Adipocyte (in vitro differentiated cells): Measurements from ENCODE around the gene MRRF.

Experiments used
- DNase-seq: peaks from one replicate; pipeline ENCODE4 v3.0.0-alpha.2; 2015; ENCODE audit warnings: low read depth
- H3K27me3 ChIP-seq: replicated peaks from 2 replicates; pipeline ENCODE4 v1.7.0; 2013; ENCODE audit warnings: mild to moderate bottlenecking, low read length, moderate library complexity; ENCODE audit not compliant: control insufficient read depth, insufficient read depth
- H3K36me3 ChIP-seq: 2 replicates; pipeline ENCODE4 v1.7.0; 2013; ENCODE audit warnings: low read length, mild to moderate bottlenecking, moderate library complexity; ENCODE audit not compliant: control insufficient read depth, insufficient read depth, severe bottlenecking
- H3K4me1 ChIP-seq: 2 replicates; pipeline ENCODE4 v1.7.0; 2013; ENCODE audit warnings: mild to moderate bottlenecking, low read length, moderate library complexity; ENCODE audit not compliant: control insufficient read depth, insufficient read depth
- H3K4me3 ChIP-seq: 2 replicates; pipeline ENCODE4 v1.7.0; 2013; ENCODE audit warnings: mild to moderate bottlenecking, low read length, moderate library complexity
- H3K9ac ChIP-seq: 2 replicates; pipeline ENCODE4 v1.7.0; 2013; ENCODE audit warnings: mild to moderate bottlenecking, low read length, moderate library complexity
- H3K9me3 ChIP-seq: 2 replicates; pipeline ENCODE4 v1.7.0; 2013; ENCODE audit warnings: mild to moderate bottlenecking, low read length, moderate library complexity; ENCODE audit not compliant: control insufficient read depth

Gene MRRF

DNA sequence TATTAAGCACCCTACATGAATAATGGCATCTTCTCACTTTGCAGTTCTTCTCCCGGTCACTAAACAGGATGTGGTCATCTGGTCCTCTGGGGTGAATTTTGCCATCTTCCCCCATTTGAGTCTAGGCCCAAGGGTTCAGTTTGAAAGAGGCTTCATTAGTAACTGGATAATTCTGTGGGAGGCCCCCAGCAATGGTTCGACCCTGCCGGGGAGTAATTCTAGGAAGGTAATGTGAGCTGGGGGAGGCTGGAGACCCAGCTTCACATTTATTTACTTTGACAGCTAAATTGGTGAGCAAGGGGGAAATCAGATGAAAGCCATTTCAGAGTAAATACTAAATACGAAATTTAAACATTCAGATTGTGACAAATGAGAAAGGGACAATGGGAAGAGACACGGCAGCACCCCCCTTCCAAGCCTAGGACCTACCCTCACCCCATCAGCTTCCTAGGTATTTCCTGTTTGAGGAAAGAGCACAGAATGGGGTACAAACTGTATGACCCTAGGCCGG lies 31.8 kb upstream of the MRRF start:
- Histone ChIP-seq H3K9ac (no peak overlapping the region), H3K27me3 (peaks cover 34% of the 10 kb centered on the region), H3K4me3 (no peak overlapping the region), H3K4me1 (no peaks in the 10 kb centered on the region), H3K36me3 (no peaks in the 10 kb centered on the region), H3K9me3 (no peaks in the 10 kb centered on the region)
- no peak for DNase-seq

- H3K27me3 ChIP-seq: peaks cover 31% of the 10 kb centered on the region
Observed at GRCh38 chr9:122234022-122234748, 30.5 kb upstream of the MRRF start.

GRCh38 chr9:122236681-122237080 lies 28.0 kb upstream of the MRRF start:
- DNase-seq: no peak
- no peaks in the 10 kb centered on the region for H3K9me3 ChIP-seq
- H3K27me3 ChIP-seq: peaks cover 6% of the 10 kb centered on the region
- peaks cover 30% of the 10 kb centered on the region for H3K36me3 ChIP-seq
- no peaks in the 10 kb centered on the region for H3K4me1 ChIP-seq
- H3K4me3 ChIP-seq: no peak overlapping the region
- H3K9ac ChIP-seq: no peak overlapping the region

More at GRCh38 chr9:122234022-122234748, 30.5 kb upstream of the MRRF start:
- Histone ChIP-seq H3K9me3 (no peaks in the 10 kb centered on the region), H3K4me3 (no peak overlapping the region), H3K4me1 (no peaks in the 10 kb centered on the region), H3K9ac (no peak overlapping the region), H3K36me3 (peaks cover 7% of the 10 kb centered on the region)
- DNase-seq: no peak

DNA sequence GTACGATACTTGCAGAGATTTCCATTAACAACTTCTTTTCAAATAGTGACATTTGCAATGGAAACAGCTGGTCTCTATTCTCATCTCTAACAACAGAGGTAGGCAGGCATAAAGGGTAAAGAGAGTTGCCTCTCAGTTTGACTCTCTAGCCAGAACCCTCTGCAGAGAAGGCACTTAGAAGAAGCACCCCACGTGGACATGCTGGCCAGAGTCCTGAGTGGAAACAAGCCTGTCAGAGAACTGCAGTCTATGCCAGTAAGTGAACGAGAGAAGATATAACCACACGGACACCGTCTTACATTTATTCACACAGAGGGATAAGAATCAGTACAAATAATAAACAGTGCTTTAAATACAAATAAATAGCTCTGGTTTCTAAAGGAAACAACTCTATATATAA lies 25.0 kb upstream of the MRRF start:
- no peak for DNase-seq
- peaks cover 60% of the 10 kb centered on the region for H3K36me3 ChIP-seq
- no peaks in the 10 kb centered on the region for H3K4me1 ChIP-seq
- H3K27me3 ChIP-seq: no peaks in the 10 kb centered on the region
- H3K9ac ChIP-seq: no peak overlapping the region
- no peak overlapping the region for H3K4me3 ChIP-seq
- H3K9me3 ChIP-seq: no peaks in the 10 kb centered on the region

- Histone ChIP-seq H3K9ac (no peak overlapping the region), H3K4me3 (no peak overlapping the region), H3K27me3 (no peaks in the 10 kb centered on the region), H3K9me3 (no peaks in the 10 kb centered on the region), H3K4me1 (no peaks in the 10 kb centered on the region), H3K36me3 (peaks cover 94% of the 10 kb centered on the region)
- DNase-seq: no peak
Observed at GRCh38 chr9:122244349-122244748, 20.3 kb upstream of the MRRF start.

GRCh38 chr9:122246666-122247065 lies 18.0 kb upstream of the MRRF start:
- no peak for DNase-seq
- Histone ChIP-seq H3K36me3 (peaks cover 94% of the 10 kb centered on the region), H3K4me1 (no peaks in the 10 kb centered on the region), H3K9ac (no peak overlapping the region), H3K4me3 (no peak overlapping the region), H3K9me3 (no peaks in the 10 kb centered on the region), H3K27me3 (no peaks in the 10 kb centered on the region)

DNA sequence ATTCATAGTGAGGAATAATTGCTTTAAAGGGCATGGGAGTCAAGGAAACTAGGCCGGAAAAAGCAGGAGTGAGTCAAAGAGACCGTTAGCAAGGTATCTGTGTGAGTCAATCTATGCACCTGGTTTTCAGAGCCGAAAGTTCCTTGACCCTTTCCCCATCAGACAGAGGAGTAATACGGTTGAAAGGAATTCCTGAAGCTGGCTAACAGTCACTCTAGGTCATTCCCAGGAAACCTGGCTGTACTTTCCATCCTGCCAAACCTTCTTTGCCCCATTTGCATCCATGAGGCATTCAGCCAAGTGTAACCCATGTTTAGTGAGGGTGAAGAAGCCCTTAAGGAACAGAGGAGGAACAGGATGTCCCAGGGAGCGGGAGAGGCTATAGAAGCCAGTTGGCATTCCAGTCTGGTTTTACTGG lies 16.2 kb upstream of the MRRF start:
- Histone ChIP-seq H3K9ac (no peak overlapping the region), H3K27me3 (no peaks in the 10 kb centered on the region), H3K4me3 (no peak overlapping the region), H3K9me3 (no peaks in the 10 kb centered on the region), H3K4me1 (no peaks in the 10 kb centered on the region), H3K36me3 (peaks cover 90% of the 10 kb centered on the region)
- no peak for DNase-seq

DNA sequence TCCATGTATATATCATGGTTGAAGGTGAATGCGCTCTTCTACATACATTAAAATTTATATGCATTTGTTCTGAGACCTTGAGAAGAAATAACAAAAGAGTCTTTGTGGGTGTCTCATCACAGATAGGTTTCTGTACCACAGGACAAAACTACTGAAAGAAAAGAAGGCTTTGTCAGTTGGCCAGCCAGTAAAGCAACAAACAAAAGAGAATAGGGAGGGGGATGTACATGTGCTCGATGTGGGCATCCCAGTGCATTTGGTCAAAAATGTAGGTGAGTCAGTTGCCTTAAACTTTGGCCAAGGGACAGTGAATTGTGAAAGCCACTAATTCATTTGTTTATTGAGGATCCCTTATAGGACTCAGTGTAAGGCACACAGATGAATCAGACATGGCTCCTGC lies 13.3 kb upstream of the MRRF start:
- peaks cover 78% of the 10 kb centered on the region for H3K36me3 ChIP-seq
- no peaks in the 10 kb centered on the region for H3K4me1 ChIP-seq
- no peak overlapping the region for H3K9ac ChIP-seq
- no peaks in the 10 kb centered on the region for H3K9me3 ChIP-seq
- no peak for DNase-seq
- H3K27me3 ChIP-seq: no peaks in the 10 kb centered on the region
- no peak overlapping the region for H3K4me3 ChIP-seq

- DNase-seq: no peak
- no peaks in the 10 kb centered on the region for H3K27me3 ChIP-seq
- H3K4me1 ChIP-seq: no peaks in the 10 kb centered on the region
- peaks cover 69% of the 10 kb centered on the region for H3K36me3 ChIP-seq
- no peak overlapping the region for H3K9ac ChIP-seq
- H3K9me3 ChIP-seq: no peaks in the 10 kb centered on the region
- H3K4me3 ChIP-seq: no peak overlapping the region
Observed at GRCh38 chr9:122252796-122253195, 11.9 kb upstream of the MRRF start.

GRCh38 chr9:122254761-122255160 lies 9.9 kb upstream of the MRRF start:
- H3K9ac ChIP-seq: no peak overlapping the region
- no peak overlapping the region for H3K4me3 ChIP-seq
- H3K27me3 ChIP-seq: no peaks in the 10 kb centered on the region
- no peak for DNase-seq
- H3K9me3 ChIP-seq: no peaks in the 10 kb centered on the region
- no peaks in the 10 kb centered on the region for H3K4me1 ChIP-seq
- H3K36me3 ChIP-seq: peaks cover 60% of the 10 kb centered on the region

- Histone ChIP-seq H3K36me3 (peaks cover 61% of the 10 kb centered on the region), H3K27me3 (no peaks in the 10 kb centered on the region), H3K9ac (no peak overlapping the region), H3K4me3 (no peak overlapping the region), H3K9me3 (no peaks in the 10 kb centered on the region), H3K4me1 (peaks cover 4% of the 10 kb centered on the region)
- no peak for DNase-seq
Observed at GRCh38 chr9:122256206-122256605, 8.5 kb upstream of the MRRF start.
